DMS114 treated with DMSO at 0.1 percent for 48 hours (cell line): ENCODE measurements around the gene RASA2.

Source experiments
- DNase-seq: peaks from one replicate; lab custom pipeline; 2025; ENCODE audit not compliant: unreplicated experiment; lab: John Stamatoyannopoulos, UW

The RASA2 gene

GRCh38 chr3:141486746-141487520, at the start of gene RASA2:
RASA2 (plus strand) TSS chr3:141487027; CDS start chr3:141487084, 57 bp downstream.
- DNase-seq = peak; percentile 47

- no peak for DNase-seq
Measured at GRCh38 chr3:141439589-141439988, 47.2 kb upstream of the RASA2 start.

- no peak for DNase-seq
Measured at GRCh38 chr3:141440942-141441341, 45.9 kb upstream of the RASA2 start.

- no peak for DNase-seq
Measured at GRCh38 chr3:141441381-141442364, 45.2 kb upstream of the RASA2 start.

GRCh38 chr3:141442446-141442845, 44.4 kb upstream of the RASA2 start:
- no peak for DNase-seq

- no peak for DNase-seq
Measured at GRCh38 chr3:141442914-141443313, 43.9 kb upstream of the RASA2 start.

GRCh38 chr3:141444586-141445285, 42.1 kb upstream of the RASA2 start:
- no peak for DNase-seq

GRCh38 chr3:141445990-141446389, 40.8 kb upstream of the RASA2 start:
- no peak for DNase-seq

GRCh38 chr3:141446737-141447136, 40.1 kb upstream of the RASA2 start:
- DNase-seq = no peak

- DNase-seq = no peak
Measured at GRCh38 chr3:141447383-141447782, 39.4 kb upstream of the RASA2 start.

- DNase-seq = no peak
Measured at GRCh38 chr3:141448606-141449220, 38.1 kb upstream of the RASA2 start.

GRCh38 chr3:141449424-141449823, 37.4 kb upstream of the RASA2 start:
- no peak for DNase-seq

- DNase-seq = no peak
Measured at GRCh38 chr3:141450727-141451375, 36.0 kb upstream of the RASA2 start.

- DNase-seq = peak; percentile 33
Measured at GRCh38 chr3:141452045-141452444, 34.8 kb upstream of the RASA2 start.

GRCh38 chr3:141452773-141453172, 34.1 kb upstream of the RASA2 start:
- no peak for DNase-seq

- DNase-seq = no peak
Measured at GRCh38 chr3:141454054-141454453, 32.8 kb upstream of the RASA2 start.

- peak; percentile 41 for DNase-seq
Measured at GRCh38 chr3:141454906-141455602, 31.8 kb upstream of the RASA2 start.

GRCh38 chr3:141455603-141456300, 31.1 kb upstream of the RASA2 start:
- no peak for DNase-seq

GRCh38 chr3:141456301-141456625, 30.6 kb upstream of the RASA2 start:
- DNase-seq = no peak
